Measurements from ENCODE around the gene THOC5. TPM values are rescaled to one million over a fixed set of nuclear protein-coding genes. Genes with fewer than 3 reads are reported as not detected.

The THOC5 gene
- total and polyA plus RNA-seq, 2 experiments from 2014 or later = 24.6 to 53.4 TPM

GRCh38 chr22:29503811-29504372 is 49.7 kb downstream of the THOC5 start:
- DNase-seq (ENCODE audit: low spot score) (no peak), ATAC-seq (no peak)
- TF ChIP-seq REST (IDR thresholded peaks at IDR 0.05; ENCODE audit: unreplicated experiment) (no peak), ETS1 (IDR thresholded peaks at IDR 0.05) (no peak), ZNF331 (CRISPR knock-in tag; IDR thresholded peaks at IDR 0.05; ENCODE audit: low read depth) (no peak), CTCF (conservative IDR thresholded peaks at IDR 0.05; ENCODE audit: low read depth in 2 of 2) (no peak), CREB1 (CRISPR knock-in tag; IDR thresholded peaks at IDR 0.05; ENCODE audit: low read depth) (no peak), STAT1 (IDR thresholded peaks at IDR 0.05; ENCODE audit: unreplicated experiment) (no peak), NANOG (IDR thresholded peaks at IDR 0.05; ENCODE audit: borderline replicate concordance) (no peak), EZH2phosphoT487 (IDR thresholded peaks at IDR 0.05; ENCODE audit: unreplicated experiment) (no peak), POLR2AphosphoS5 (IDR thresholded peaks at IDR 0.05; ENCODE audit: low read depth) (no peak), EZH2 (IDR thresholded peaks at IDR 0.05; ENCODE audit: low read depth, unreplicated experiment) (no peak), ZNF114 (CRISPR knock-in tag; IDR thresholded peaks at IDR 0.05) (no peak), JUNB (IDR thresholded peaks at IDR 0.05; ENCODE audit: unreplicated experiment) (no peak), ZNF462 (CRISPR knock-in tag; IDR thresholded peaks at IDR 0.05) (no peak)
- Mint-ChIP-seq H3K9me3 (no peaks in the 10 kb centered on the region), H3K4me3 (no peak overlapping the region), H3K36me3 (ENCODE audit: low read depth) (peaks cover 34% of the 10 kb centered on the region), H3K27me3 (ENCODE audit: insufficient read depth, low read depth, poor library complexity) (no peaks in the 10 kb centered on the region), H3K27ac (peak overlapping the region; percentile 84), H3K4me1 (no peaks in the 10 kb centered on the region)
- Histone ChIP-seq H3F3A (replicated peaks; ENCODE audit: low read depth) (no peaks in the 10 kb centered on the region), H3K4me2 (no peak overlapping the region), H3K36me3 (ENCODE audit: insufficient read depth) (peaks cover 3% of the 10 kb centered on the region), H3K4me3 (no peak overlapping the region), H4K20me1 (replicated peaks; ENCODE audit: insufficient read depth) (no peaks in the 10 kb centered on the region; the same call in 1 of the 2 replicates), H3K4me1 (ENCODE audit: insufficient read depth) (no peaks in the 10 kb centered on the region), H3K79me2 (replicated peaks; ENCODE audit: insufficient read depth) (no peaks in the 10 kb centered on the region), H2AFZ (no peak overlapping the region), H3K27ac (ENCODE audit: low read depth) (no peak overlapping the region), H3K9me2 (ENCODE audit: insufficient read depth) (no peaks in the 10 kb centered on the region), H3K27me3 (ENCODE audit: insufficient read depth) (no peaks in the 10 kb centered on the region)
